H1 (cell line): Measurements from ENCODE around the gene GBE1. TPM values are rescaled to one million over a fixed set of nuclear protein-coding genes. Genes with fewer than 3 reads are reported as not detected.

Source experiments
- CTCF ChIA-PET: fragments of 300-600 bp; sonication (Branson Sonifier 250); formaldehyde crosslinking; loops from one replicate; lab custom pipeline; 2021; ENCODE audit not compliant: partially characterized antibody; lab: Charles Lee
- POLR2A ChIA-PET: fragments of 300-600 bp; sonication (Branson Sonifier 250); formaldehyde crosslinking; loops from one replicate; lab custom pipeline; 2021; ENCODE audit warnings: inconsistent platforms; ENCODE audit not compliant: partially characterized antibody; lab: Charles Lee
- DNase-seq, 2 experiments: peaks; one replicate each; pipeline versions ENCODE4 v3.0.0 to v3.0.0-alpha.2; 2010 to 2022; ENCODE audit warnings: low spot score in 2 of 2, low read depth in 1 of 2, mixed read lengths in 1 of 2
- FAIRE-seq: peaks from 2 replicates; lab custom pipeline; 2011; peaks lifted over from hg19 to GRCh38; lab: Jason Lieb, UNC
- H2AFZ ChIP-seq: 2 replicates; pipeline ENCODE4 v1.8.1; 2012; ENCODE audit warnings: low read length, inconsistent platforms
- H2AK5ac ChIP-seq: 2 replicates; pipeline ENCODE4 v1.6.1; 2013; ENCODE audit warnings: low read depth, low read length
- H2BK120ac ChIP-seq: replicated peaks from 2 replicates; pipeline ENCODE3; 2013; ENCODE audit warnings: low read depth, low read length, inconsistent platforms
- H2BK12ac ChIP-seq: 2 replicates; pipeline ENCODE4 v1.6.1; 2013; ENCODE audit warnings: low read depth, low read length
- H2BK15ac ChIP-seq: 2 replicates; pipeline ENCODE4 v1.6.1; 2013; ENCODE audit warnings: low read length
- H2BK20ac ChIP-seq: 2 replicates; pipeline ENCODE4 v1.6.1; 2013; ENCODE audit warnings: low read length
- H2BK5ac ChIP-seq: 2 replicates; pipeline ENCODE4 v1.6.1; 2013; ENCODE audit warnings: low read depth, low read length
- H3K14ac ChIP-seq: 2 replicates; pipeline ENCODE4 v1.6.1; 2013; ENCODE audit warnings: inconsistent platforms; ENCODE audit not compliant: insufficient read length
- H3K18ac ChIP-seq: 2 replicates; pipeline ENCODE4 v1.6.1; 2013; ENCODE audit warnings: low read length; ENCODE audit errors: extremely low read depth
- H3K23ac ChIP-seq: 2 replicates; pipeline ENCODE4 v1.6.1; 2013; ENCODE audit warnings: inconsistent platforms; ENCODE audit not compliant: insufficient read length
- H3K23me2 ChIP-seq: 2 replicates; pipeline ENCODE4 v1.6.1; 2013; ENCODE audit warnings: low read depth, low read length
- H3K27ac ChIP-seq: 2 replicates; pipeline ENCODE4 v1.6.1; 2011; ENCODE audit warnings: low read depth, low read length, inconsistent platforms
- H3K27me3 ChIP-seq, 4 experiments: replicated peaks in 1 of 4; 1 replicate in 1 of 4; 2 replicates in 3 of 4; pipeline versions ENCODE4 v1.6.1 to v1.8.1; 2011 to 2013; ENCODE audit warnings: low read length in 3 of 4, mild to moderate bottlenecking in 3 of 4, inconsistent platforms in 2 of 4, mixed read lengths in 2 of 4, moderate library complexity in 1 of 4; ENCODE audit not compliant: control insufficient read depth in 3 of 4, insufficient read depth in 3 of 4; ENCODE audit errors: extremely low read depth in 1 of 4
- H3K36me3 ChIP-seq, 4 experiments: 2 replicates each; pipeline versions ENCODE4 v1.6.1 to v1.8.1; 2011 to 2013; ENCODE audit warnings: mild to moderate bottlenecking in 4 of 4, low read length in 3 of 4, moderate library complexity in 2 of 4, control low read depth in 1 of 4, inconsistent platforms in 1 of 4; ENCODE audit not compliant: insufficient read depth in 4 of 4, control insufficient read depth in 2 of 4
- H3K4ac ChIP-seq: replicated peaks from 2 replicates; pipeline ENCODE3; 2013; ENCODE audit warnings: low read length, low read depth, mixed read lengths, inconsistent platforms; ENCODE audit not compliant: insufficient read length
- H3K4me1 ChIP-seq, 4 experiments: replicated peaks in 1 of 4; 1 replicate in 1 of 4; 2 replicates in 3 of 4; pipeline versions ENCODE4 v1.6.1 to v1.8.1; 2011 to 2013; ENCODE audit warnings: low read length in 3 of 4, inconsistent platforms in 2 of 4, mixed read lengths in 1 of 4; ENCODE audit not compliant: insufficient read depth in 4 of 4, control insufficient read depth in 3 of 4
- H3K4me2 ChIP-seq, 2 experiments: 2 replicates each; pipeline versions ENCODE4 v1.6.1 to v1.8.1; 2011 to 2013; ENCODE audit warnings: low read depth in 2 of 2, low read length in 2 of 2, control low read depth in 1 of 2, inconsistent platforms in 1 of 2, mild to moderate bottlenecking in 1 of 2; ENCODE audit not compliant: insufficient read depth in 1 of 2
- H3K4me3 ChIP-seq, 4 experiments: fragments of 200-600, 300-600 bp in 1 of 4; sonication (generic), shearing (Covaris generic), sonication (Bioruptor Twin) in 1 of 4; 2 replicates each; pipeline versions ENCODE4 v1.5.1 to v1.8.1; 2011 to 2016; ENCODE audit warnings: low read length in 4 of 4, low read depth in 3 of 4, control low read depth in 2 of 4, inconsistent platforms in 2 of 4, mild to moderate bottlenecking in 2 of 4, mixed read lengths in 1 of 4, moderate library complexity in 1 of 4; ENCODE audit not compliant: insufficient read depth in 2 of 4; ENCODE audit errors: extremely low read depth in 1 of 4
- H3K56ac ChIP-seq: replicated peaks from 2 replicates; pipeline ENCODE3; 2013; ENCODE audit warnings: low read depth, mild to moderate bottlenecking, mixed read lengths, low read length, inconsistent platforms; ENCODE audit not compliant: insufficient read length
- H3K79me1 ChIP-seq: 2 replicates; pipeline ENCODE4 v1.6.1; 2013; ENCODE audit warnings: low read depth, low read length, control low read depth
- H3K79me2 ChIP-seq, 2 experiments: 2 replicates each; pipeline versions ENCODE4 v1.6.1 to v1.8.1; 2012 to 2013; ENCODE audit warnings: low read length in 2 of 2, mild to moderate bottlenecking in 2 of 2, inconsistent platforms in 1 of 2; ENCODE audit not compliant: insufficient read depth in 2 of 2, control insufficient read depth in 1 of 2
- H3K9ac ChIP-seq, 4 experiments: replicated peaks in 1 of 4; 1 replicate in 1 of 4; 2 replicates in 3 of 4; pipeline versions ENCODE4 v1.6.1 to v1.8.1; 2011 to 2013; ENCODE audit warnings: low read depth in 3 of 4, low read length in 3 of 4, control low read depth in 2 of 4, mild to moderate bottlenecking in 2 of 4, moderate library complexity in 2 of 4, inconsistent platforms in 1 of 4; ENCODE audit errors: extremely low read depth in 1 of 4
- H3K9me3 ChIP-seq, 2 experiments: 2 replicates each; pipeline versions ENCODE4 v1.6.1 to v1.8.1; 2012 to 2013; ENCODE audit warnings: mild to moderate bottlenecking in 2 of 2, moderate library complexity in 2 of 2, control low read depth in 1 of 2, inconsistent platforms in 1 of 2, low read depth in 1 of 2, low read length in 1 of 2, mixed read lengths in 1 of 2; ENCODE audit not compliant: insufficient read depth in 2 of 2
- H4K20me1 ChIP-seq, 2 experiments: replicated peaks in 1 of 2; 2 replicates each; pipeline versions ENCODE3 to v1.8.1; 2011 to 2013; ENCODE audit warnings: inconsistent platforms in 2 of 2, low read length in 2 of 2, mild to moderate bottlenecking in 1 of 2; ENCODE audit not compliant: insufficient read depth in 2 of 2, control insufficient read depth in 1 of 2
- H4K5ac ChIP-seq: 2 replicates; pipeline ENCODE4 v1.6.1; 2013; ENCODE audit warnings: low read length, low read depth, mixed read lengths, inconsistent platforms; ENCODE audit not compliant: insufficient read length
- H4K8ac ChIP-seq: 2 replicates; pipeline ENCODE4 v1.8.0; 2013; ENCODE audit warnings: mild to moderate bottlenecking, moderate library complexity, low read length, inconsistent platforms; ENCODE audit not compliant: insufficient read depth; ENCODE audit errors: extremely low read depth
- H4K91ac ChIP-seq: replicated peaks from 2 replicates; pipeline ENCODE3; 2013; ENCODE audit warnings: low read length, mixed read lengths, inconsistent platforms; ENCODE audit not compliant: insufficient read length
- BRCA1 ChIP-seq: IDR thresholded peaks from 2 replicates; pipeline ENCODE4 v1.6.1; 2012; ENCODE audit warnings: low read depth, low read length, improper control_type of control experiment
- EZH2 ChIP-seq: fragments of 200-600 bp; sonication (generic); IDR thresholded peaks from 2 replicates; pipeline ENCODE4 v1.7.1; 2012; ENCODE audit warnings: low read depth, mild to moderate bottlenecking, moderate library complexity, low read length, inconsistent platforms; ENCODE audit not compliant: severe bottlenecking
- HDAC2 ChIP-seq, 2 experiments: fragments of 300-600 bp in 1 of 2; sonication (generic) in 1 of 2; IDR thresholded peaks; 2 replicates each; pipeline ENCODE4 v1.6.1; 2011 to 2012; ENCODE audit warnings: low read depth in 2 of 2, low read length in 2 of 2, mild to moderate bottlenecking in 2 of 2, moderate library complexity in 2 of 2, borderline replicate concordance in 1 of 2, inconsistent platforms in 1 of 2
- JUND ChIP-seq: IDR thresholded peaks from 2 replicates; pipeline ENCODE4 v1.6.1; 2011; ENCODE audit warnings: mild to moderate bottlenecking, improper control_type of control experiment, low read length
- NRF1 ChIP-seq: IDR thresholded peaks from 2 replicates; pipeline ENCODE4 v1.6.1; 2011; ENCODE audit warnings: mild to moderate bottlenecking, low read depth, low read length, improper control_type of control experiment
- RAD21 ChIP-seq, 2 experiments: IDR thresholded peaks in 1 of 2; conservative IDR thresholded peaks in 1 of 2; 2 replicates each; pipeline ENCODE4 v1.6.1; 2011; ENCODE audit warnings: low read depth in 2 of 2, low read length in 2 of 2, improper control_type of control experiment in 1 of 2, inconsistent platforms in 1 of 2, mild to moderate bottlenecking in 1 of 2, moderate library complexity in 1 of 2
- RNF2 ChIP-seq: fragments of 200-900, 300-1000 bp; sonication (generic); IDR thresholded peaks from 2 replicates; pipeline ENCODE4 v1.7.1; 2016; ENCODE audit warnings: borderline replicate concordance, low read depth, mild to moderate bottlenecking, antibody characterized with exemption, low read length; ENCODE audit not compliant: poor library complexity, severe bottlenecking; ENCODE audit errors: missing control alignments
- SAP30 ChIP-seq: fragments of 300-600 bp; sonication (generic); IDR thresholded peaks from 2 replicates; pipeline ENCODE4 v1.7.1; 2012; ENCODE audit warnings: low read length, moderate library complexity, mild to moderate bottlenecking, inconsistent platforms; ENCODE audit not compliant: insufficient read depth, insufficient replicate concordance
- SP4 ChIP-seq: IDR thresholded peaks from 2 replicates; pipeline ENCODE4 v1.6.1; 2012; ENCODE audit warnings: low read length, inconsistent platforms
- USF2 ChIP-seq: IDR thresholded peaks from 2 replicates; pipeline ENCODE4 v1.6.1; 2011; ENCODE audit warnings: low read length, improper control_type of control experiment
- WGBS, 2 experiments: shearing (Covaris generic) in 1 of 2; methylation state at CpG; one replicate each; pipeline versions ENCODE4 v1.1.6 to v1.1.7; 2013 to 2015; ENCODE audit warnings: low lambda C conversion rate in 2 of 2, mixed read lengths in 2 of 2, inconsistent platforms in 1 of 2, low coverage in 1 of 2, missing lambda C conversion rate in 1 of 2; ENCODE audit not compliant: insufficient replicate concordance in 2 of 2, insufficient coverage in 1 of 2, insufficient read length in 1 of 2; ENCODE audit errors: extremely low coverage in 1 of 2, missing lambda C conversion rate in 1 of 2; 5-methylcytosine and 5-hydroxymethylcytosine counted together
- polyA plus RNA-seq, 7 experiments: library from polyadenylated mRNA; depleted of rRNA in 3 of 7; stranded (reverse) in 5 of 7; unstranded in 2 of 7; fragments of >200 nt in 5 of 7; fragments of 200-250 nt in 2 of 7; gene quantifications; 1 replicate in 5 of 7; 2 replicates in 1 of 7; 4 replicates in 1 of 7; pipeline versions ENCODE4 v1.2.1 to v1.2.3, GENCODE V29; 2011 to 2013; ENCODE audit warnings: missing spikeins in 2 of 7, mixed read lengths in 2 of 7
- total RNA-seq: library from RNA; stranded (reverse); fragmentation: NEBNext Ultra II Directional; extraction: Animal tissue kit (Norgen Biotek cat#: 25700); gene quantifications from 2 replicates; pipeline ENCODE4 v1.2.1, GENCODE V29; 2021

The GBE1 gene
- total and polyA plus RNA-seq, 2 of the 8 experiments (the other 6 are each of a cell fraction or from before 2014, with no cell fraction given): 3.3 to 7.3 TPM

DNA sequence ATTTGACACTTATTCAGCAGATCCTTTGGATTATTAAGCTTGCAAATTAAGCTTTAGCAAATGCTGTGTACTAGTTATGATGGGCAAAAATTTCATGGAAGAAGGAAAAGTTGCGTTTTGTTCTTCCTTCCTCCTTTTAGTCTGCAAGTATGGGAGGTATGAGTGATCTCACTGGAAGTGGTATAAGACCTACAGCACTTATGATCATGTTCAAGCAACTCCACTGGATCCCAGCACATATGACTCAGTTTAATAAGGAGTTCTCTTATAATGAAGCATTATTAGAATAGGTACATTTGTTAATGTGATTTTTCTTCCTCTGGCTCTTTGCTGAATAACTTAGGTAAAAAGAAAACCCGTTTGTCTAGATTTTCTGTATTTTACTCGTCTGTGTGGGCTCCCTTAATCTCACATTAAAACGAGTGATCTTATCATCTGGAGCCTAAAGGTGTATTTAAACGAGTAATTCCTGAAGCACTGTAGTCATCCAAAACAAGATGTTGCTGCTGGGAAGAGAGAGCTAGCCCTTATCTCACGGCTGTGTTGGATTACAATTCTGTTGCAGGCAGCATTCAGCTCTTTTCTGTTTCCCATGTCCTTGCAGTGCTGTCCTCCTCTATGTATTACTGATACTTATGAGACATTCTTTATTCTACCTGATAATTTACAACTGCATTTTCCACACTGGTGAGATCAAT lies 264.9 kb downstream of the GBE1 start:
- Histone ChIP-seq H2AFZ (no peak overlapping the region; the same call in 1 of the 2 replicates), H3K4me2 (no peak overlapping the region), H4K20me1 (no peaks in the 10 kb centered on the region), H3K23me2 (no peaks in the 10 kb centered on the region), H3K18ac (no peak overlapping the region), H3K14ac (no peak overlapping the region), H3K9ac (no peak overlapping the region), H3K23ac (no peak overlapping the region), H3K79me1 (no peaks in the 10 kb centered on the region), H2BK12ac (no peak overlapping the region), H4K5ac (no peak overlapping the region), H3K4ac (no peak overlapping the region), H3K4me1 (no peaks in the 10 kb centered on the region), H3K4me3 (no peak overlapping the region), H2BK120ac (no peak overlapping the region), H3K36me3 (no peaks in the 10 kb centered on the region), H2BK20ac (no peak overlapping the region), H3K79me2 (no peaks in the 10 kb centered on the region), H4K8ac (no peak overlapping the region), H3K27me3 (no peaks in the 10 kb centered on the region), H4K91ac (no peak overlapping the region), H2AK5ac (no peak overlapping the region), H3K56ac (no peak overlapping the region), H2BK5ac (no peak overlapping the region), H3K27ac (no peak overlapping the region), H2BK15ac (no peak overlapping the region), H3K9me3 (no peaks in the 10 kb centered on the region)
- no peak for FAIRE-seq
- whole genome bisulfite sequencing, 2 experiments: 83% methylated on average over 5 of the region's 6 CpGs; no CpG with 5 or more reads in 1 of the 2 experiments
- ChIA-PET CTCF (interaction anchor here (1.3 to 1.7 kb wide), 3 partner anchors 10 to 147 kb away, joined by 3 to 5 read pairs (median 4); no protein-coding TSS in a partner anchor), POLR2A (no interaction called here)
- no peak for DNase-seq
- TF ChIP-seq RNF2 (no peak), EZH2 (no peak), NRF1 (no peak), SAP30 (no peak), HDAC2 (IDR thresholded peaks at IDR 0.05; ENCODE audit: borderline replicate concordance in 1 of 2, low read depth in 2 of 2, low read length in 2 of 2) (no peak), JUND (no peak), USF2 (no peak), RAD21 (IDR thresholded peaks at IDR 0.05 in 1 of 2, conservative IDR thresholded peaks at IDR 0.05 in 1 of 2; ENCODE audit: low read depth in 2 of 2, low read length in 2 of 2) (no peak), SP4 (no peak), BRCA1 (no peak)
